ENCODE measurements around the gene SMARCD3. TPM values are rescaled to one million over a fixed set of nuclear protein-coding genes. Genes with fewer than 3 reads are reported as not detected.

Gene SMARCD3
- 1 to 10 TPM; 2.1 to 5.6 TPM for total RNA-seq
- polyA plus RNA-seq, result 1 to 10 TPM; 1.8 to 2.2 TPM

DNA sequence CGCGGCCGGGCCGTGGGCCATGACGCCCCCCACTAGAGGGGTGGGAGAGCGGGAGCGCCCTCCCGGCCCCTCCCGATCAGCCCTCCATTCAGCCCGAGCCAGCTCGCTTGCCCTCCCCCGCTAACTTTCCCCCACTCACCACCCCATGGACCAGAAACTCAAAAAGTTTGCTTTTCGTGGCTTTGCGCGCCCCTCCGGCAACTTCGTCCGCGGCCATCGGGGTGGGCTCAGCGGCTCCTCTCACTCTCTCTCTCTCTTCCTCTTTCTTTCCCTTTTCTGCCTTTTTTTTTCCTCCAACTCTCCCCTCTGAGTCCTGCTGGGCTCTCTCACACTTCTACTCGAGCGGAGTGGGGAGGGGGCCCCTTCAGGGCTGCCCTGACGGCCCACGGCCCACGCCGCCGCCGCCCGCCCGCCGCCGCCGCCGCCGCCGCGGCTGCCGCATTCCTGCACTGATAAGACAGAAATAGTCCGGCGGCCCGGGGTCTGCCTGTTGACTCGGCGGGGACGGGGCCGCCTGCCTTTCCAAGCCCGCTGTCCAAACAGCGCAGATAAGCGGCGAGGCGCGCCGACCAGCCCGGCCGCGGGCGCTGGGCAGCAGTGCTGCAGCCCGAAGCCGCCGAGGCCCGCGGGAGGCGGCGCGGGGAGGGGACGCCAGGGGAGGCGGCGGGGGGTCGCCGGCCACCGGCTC lies at the start of gene SMARCD3:
Gene SMARCD3 (minus strand): TSS at position 349 of the 688 bp plus-strand sequence. CDS start 132 bp downstream, at position 217.
- Histone ChIP-seq H3K9ac (ENCODE audit: low read depth in 1 of 2, low read length in 2 of 2) (no peak within 1 kb of the TSS), H3K27ac (ENCODE audit: low read depth in 1 of 2, low read length in 2 of 2) (peak within 1 kb of the TSS; percentile 71 to 73), H3K4me3 (ENCODE audit: low read depth in 1 of 3, low read length in 3 of 3) (peak within 1 kb of the TSS in 2 of 3 donors; percentile 51 to 55), H3K9me3 (ENCODE audit: control insufficient read depth in 4 of 4, low read length in 3 of 4) (no peaks in the 10 kb centered on the region), H3K27me3 (ENCODE audit: control insufficient read depth in 4 of 4, insufficient read depth in 4 of 4, low read length in 3 of 4) (peaks cover 0 to 10% (median 0%) of the 10 kb centered on the region in 4 donors), H3K4me1 (ENCODE audit: control insufficient read depth in 4 of 4, insufficient read depth in 4 of 4, low read length in 3 of 4) (peaks cover 11 to 35% (median 22%) of the 10 kb centered on the region in 4 donors), H3K36me3 (ENCODE audit: control insufficient read depth in 4 of 4, insufficient read depth in 3 of 4, low read depth in 1 of 4, low read length in 3 of 4) (no peaks in the 10 kb centered on the region)
- WGBS, result under 1% methylated on average over 71 of the region's 71 CpGs
- no peak for TF ChIP-seq JUND (IDR thresholded peaks at IDR 0.05)
- no peak for TF ChIP-seq ATF3 (IDR thresholded peaks at IDR 0.05)
- TF ChIP-seq ZBTB33 (IDR thresholded peaks at IDR 0.05), result no peak
- TF ChIP-seq HNF4G (IDR thresholded peaks at IDR 0.05), result no peak
- TF ChIP-seq FOXA1 (IDR thresholded peaks at IDR 0.05), result no peak
- TF ChIP-seq, protein P1, sequence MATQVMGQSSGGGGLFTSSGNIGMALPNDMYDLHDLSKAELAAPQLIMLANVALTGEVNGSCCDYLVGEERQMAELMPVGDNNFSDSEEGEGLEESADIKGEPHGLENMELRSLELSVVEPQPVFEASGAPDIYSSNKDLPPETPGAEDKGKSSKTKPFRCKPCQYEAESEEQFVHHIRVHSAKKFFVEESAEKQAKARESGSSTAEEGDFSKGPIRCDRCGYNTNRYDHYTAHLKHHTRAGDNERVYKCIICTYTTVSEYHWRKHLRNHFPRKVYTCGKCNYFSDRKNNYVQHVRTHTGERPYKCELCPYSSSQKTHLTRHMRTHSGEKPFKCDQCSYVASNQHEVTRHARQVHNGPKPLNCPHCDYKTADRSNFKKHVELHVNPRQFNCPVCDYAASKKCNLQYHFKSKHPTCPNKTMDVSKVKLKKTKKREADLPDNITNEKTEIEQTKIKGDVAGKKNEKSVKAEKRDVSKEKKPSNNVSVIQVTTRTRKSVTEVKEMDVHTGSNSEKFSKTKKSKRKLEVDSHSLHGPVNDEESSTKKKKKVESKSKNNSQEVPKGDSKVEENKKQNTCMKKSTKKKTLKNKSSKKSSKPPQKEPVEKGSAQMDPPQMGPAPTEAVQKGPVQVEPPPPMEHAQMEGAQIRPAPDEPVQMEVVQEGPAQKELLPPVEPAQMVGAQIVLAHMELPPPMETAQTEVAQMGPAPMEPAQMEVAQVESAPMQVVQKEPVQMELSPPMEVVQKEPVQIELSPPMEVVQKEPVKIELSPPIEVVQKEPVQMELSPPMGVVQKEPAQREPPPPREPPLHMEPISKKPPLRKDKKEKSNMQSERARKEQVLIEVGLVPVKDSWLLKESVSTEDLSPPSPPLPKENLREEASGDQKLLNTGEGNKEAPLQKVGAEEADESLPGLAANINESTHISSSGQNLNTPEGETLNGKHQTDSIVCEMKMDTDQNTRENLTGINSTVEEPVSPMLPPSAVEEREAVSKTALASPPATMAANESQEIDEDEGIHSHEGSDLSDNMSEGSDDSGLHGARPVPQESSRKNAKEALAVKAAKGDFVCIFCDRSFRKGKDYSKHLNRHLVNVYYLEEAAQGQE (IDR thresholded peaks at IDR 0.05), result no peak
- TF ChIP-seq FOXA2 (IDR thresholded peaks at IDR 0.05), result no peak
- TF ChIP-seq EGR1 (IDR thresholded peaks at IDR 0.05; ENCODE audit: low read depth in 2 of 2), result no peak
- no peak for TF ChIP-seq NR2F2 (IDR thresholded peaks at IDR 0.05)
- no peak for TF ChIP-seq TAF1 (conservative IDR thresholded peaks at IDR 0.05)
- no peak for TF ChIP-seq RXRA (IDR thresholded peaks at IDR 0.05)
- DNase-seq (ENCODE audit: low spot score), result peak; percentile 61

- DNase-seq (ENCODE audit: low spot score), result no peak
- H3K27me3 ChIP-seq (ENCODE audit: control insufficient read depth in 4 of 4, insufficient read depth in 4 of 4, low read length in 3 of 4), result no peaks in the 10 kb centered on the region
- H3K36me3 ChIP-seq (ENCODE audit: control insufficient read depth in 4 of 4, insufficient read depth in 3 of 4, low read depth in 1 of 4, low read length in 3 of 4), result no peaks in the 10 kb centered on the region
- H3K4me1 ChIP-seq (ENCODE audit: control insufficient read depth in 4 of 4, insufficient read depth in 4 of 4, low read length in 3 of 4), result no peaks in the 10 kb centered on the region
- H3K27ac ChIP-seq (ENCODE audit: low read depth in 1 of 2, low read length in 2 of 2), result no peak overlapping the region
- H3K9me3 ChIP-seq (ENCODE audit: control insufficient read depth in 4 of 4, low read length in 3 of 4), result no peaks in the 10 kb centered on the region
- TF ChIP-seq, protein P2, sequence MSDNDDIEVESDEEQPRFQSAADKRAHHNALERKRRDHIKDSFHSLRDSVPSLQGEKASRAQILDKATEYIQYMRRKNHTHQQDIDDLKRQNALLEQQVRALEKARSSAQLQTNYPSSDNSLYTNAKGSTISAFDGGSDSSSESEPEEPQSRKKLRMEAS (IDR thresholded peaks at IDR 0.05), result no peak
- TF ChIP-seq, protein P3, sequence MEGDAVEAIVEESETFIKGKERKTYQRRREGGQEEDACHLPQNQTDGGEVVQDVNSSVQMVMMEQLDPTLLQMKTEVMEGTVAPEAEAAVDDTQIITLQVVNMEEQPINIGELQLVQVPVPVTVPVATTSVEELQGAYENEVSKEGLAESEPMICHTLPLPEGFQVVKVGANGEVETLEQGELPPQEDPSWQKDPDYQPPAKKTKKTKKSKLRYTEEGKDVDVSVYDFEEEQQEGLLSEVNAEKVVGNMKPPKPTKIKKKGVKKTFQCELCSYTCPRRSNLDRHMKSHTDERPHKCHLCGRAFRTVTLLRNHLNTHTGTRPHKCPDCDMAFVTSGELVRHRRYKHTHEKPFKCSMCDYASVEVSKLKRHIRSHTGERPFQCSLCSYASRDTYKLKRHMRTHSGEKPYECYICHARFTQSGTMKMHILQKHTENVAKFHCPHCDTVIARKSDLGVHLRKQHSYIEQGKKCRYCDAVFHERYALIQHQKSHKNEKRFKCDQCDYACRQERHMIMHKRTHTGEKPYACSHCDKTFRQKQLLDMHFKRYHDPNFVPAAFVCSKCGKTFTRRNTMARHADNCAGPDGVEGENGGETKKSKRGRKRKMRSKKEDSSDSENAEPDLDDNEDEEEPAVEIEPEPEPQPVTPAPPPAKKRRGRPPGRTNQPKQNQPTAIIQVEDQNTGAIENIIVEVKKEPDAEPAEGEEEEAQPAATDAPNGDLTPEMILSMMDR (IDR thresholded peaks at IDR 0.05; ENCODE audit: low read depth, low read length, missing input control), result no peak
- TF ChIP-seq EGR1 (IDR thresholded peaks at IDR 0.05; ENCODE audit: low read depth in 2 of 2), result no peak
- no peak overlapping the region for H3K9ac ChIP-seq (ENCODE audit: low read depth in 1 of 2, low read length in 2 of 2)
- 48% methylated on average over 3 of the region's 3 CpGs for WGBS
- no peak overlapping the region for H3K4me3 ChIP-seq (ENCODE audit: low read depth in 1 of 3, low read length in 3 of 3)
Observed at GRCh38 chr7:151296202-151296992, 47.9 kb upstream of the SMARCD3 start.
